NCI-H526 (cell line): ENCODE results near the gene OPRM1.
A peak's percentile ranks its signal among the peaks of the same experiment; 100 is the strongest.

Source experiments
- DNase-seq, 2 experiments: peaks; one replicate each; lab custom pipeline; 2025; lab: John Stamatoyannopoulos, UW

OPRM1 gene

GRCh38 chr6:154202958-154203357 lies 163.9 kb downstream of the OPRM1 start:
- no peak for DNase-seq

DNA sequence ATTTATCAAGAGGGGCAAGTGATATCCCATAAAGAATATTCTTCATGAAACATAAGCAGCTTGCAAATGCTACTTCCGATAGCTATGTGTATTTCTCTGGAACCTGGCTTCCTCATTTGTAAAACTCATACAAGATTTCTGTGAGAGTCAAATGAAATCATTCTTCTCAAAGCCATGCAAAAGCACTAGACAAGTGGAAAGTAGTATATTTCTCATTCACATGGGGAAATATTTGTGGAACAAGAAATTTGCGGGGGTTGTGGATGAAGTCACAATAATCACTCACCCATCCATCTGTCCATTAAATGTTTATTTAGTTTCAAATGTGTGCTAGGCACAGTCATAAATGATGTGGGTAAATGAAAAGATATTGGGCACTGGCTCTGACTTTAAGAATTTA lies 167.1 kb downstream of the OPRM1 start:
- DNase-seq, result no peak

DNA sequence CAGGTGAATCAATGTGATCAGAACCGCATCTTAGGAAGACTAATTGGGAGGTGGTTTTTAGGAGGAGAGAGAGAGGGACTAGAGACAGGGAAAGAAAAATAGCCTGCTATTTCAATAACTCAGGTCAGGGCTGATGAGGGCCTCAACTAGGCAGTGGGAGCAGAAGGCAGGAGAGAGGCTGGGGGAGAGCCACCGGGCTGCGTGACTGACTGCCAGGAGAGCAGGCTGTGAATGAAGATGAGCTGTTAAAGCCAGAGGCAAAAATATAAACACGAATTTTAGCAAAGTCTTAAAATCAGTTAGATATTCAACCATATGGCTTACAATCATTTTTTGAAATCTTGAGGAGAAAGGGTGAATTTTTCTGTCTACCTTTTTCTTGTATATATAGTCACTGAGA lies 168.0 kb downstream of the OPRM1 start:
- no peak for DNase-seq

DNA sequence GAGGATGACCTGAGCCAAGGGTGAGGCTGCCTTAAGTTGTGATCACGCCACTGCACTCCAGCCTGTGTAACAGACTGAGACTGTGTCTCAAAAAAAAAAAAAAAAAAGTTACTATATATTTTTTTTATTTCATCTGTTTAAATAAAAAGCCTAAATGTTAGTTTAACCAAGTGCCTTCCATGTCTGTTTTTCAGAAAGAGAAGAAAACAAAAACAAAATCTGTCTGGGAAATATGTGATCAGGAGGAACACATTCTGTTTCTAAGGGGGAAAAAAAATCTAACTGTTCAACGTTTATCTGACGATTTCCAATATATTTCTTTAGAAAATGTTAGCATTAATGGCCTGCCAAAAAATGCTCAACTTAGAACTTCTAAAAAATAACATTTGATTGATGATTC lies 170.5 kb downstream of the OPRM1 start:
- DNase-seq, result no peak

GRCh38 chr6:154210678-154211077 lies 171.6 kb downstream of the OPRM1 start:
- DNase-seq, result no peak

- DNase-seq, result peak; percentile 55 to 57
These were observed 174.7 kb downstream of the OPRM1 start for GRCh38 chr6:154213782-154214181.

DNA sequence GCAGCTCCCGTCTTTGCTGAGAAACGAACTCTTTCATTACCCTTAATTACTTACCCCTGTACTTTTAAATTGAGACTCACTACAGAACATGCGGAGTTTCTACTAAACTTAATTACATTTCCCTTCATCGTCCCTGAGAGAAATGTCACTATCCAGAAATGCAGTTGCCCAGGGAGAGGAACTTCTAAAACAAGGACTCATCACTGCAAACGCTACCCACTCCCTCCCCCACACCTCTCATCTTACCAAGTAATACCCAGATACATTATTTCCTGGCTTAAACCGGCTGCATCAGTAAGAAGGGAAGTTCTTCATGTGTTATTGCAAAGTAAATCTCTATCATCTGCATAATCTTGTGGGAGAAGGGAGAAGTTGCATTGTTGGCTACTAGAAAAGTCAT lies 179.3 kb downstream of the OPRM1 start:
- DNase-seq, result no peak

DNA sequence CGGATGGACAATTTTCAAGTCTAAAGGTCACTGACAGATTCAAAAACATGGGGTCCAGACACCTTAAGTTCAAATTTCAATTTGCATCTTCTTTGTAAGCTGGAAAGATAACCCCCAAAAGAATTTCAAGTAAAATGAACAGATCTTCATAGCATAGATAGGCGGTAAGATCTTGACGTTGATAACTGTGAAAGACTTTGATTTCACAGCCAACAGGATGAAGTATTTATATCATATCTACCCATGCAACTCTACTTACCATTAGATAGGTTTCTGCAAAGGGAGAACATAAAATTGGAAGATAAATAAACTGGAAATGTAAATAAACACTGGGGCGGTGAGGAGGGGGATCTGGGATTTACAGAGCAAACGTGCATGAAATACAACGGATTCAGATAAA lies 179.7 kb downstream of the OPRM1 start:
- no peak for DNase-seq

GRCh38 chr6:154219250-154219649 lies 180.2 kb downstream of the OPRM1 start:
- no peak for DNase-seq

GRCh38 chr6:154222716-154223115 lies 183.7 kb downstream of the OPRM1 start:
- no peak for DNase-seq

- no peak for DNase-seq
These were observed 184.3 kb downstream of the OPRM1 start for GRCh38 chr6:154223296-154223695.

GRCh38 chr6:154226461-154226860 lies 187.4 kb downstream of the OPRM1 start:
- no peak for DNase-seq

GRCh38 chr6:154227862-154228520 lies 189.0 kb downstream of the OPRM1 start:
- DNase-seq, result no peak

DNA sequence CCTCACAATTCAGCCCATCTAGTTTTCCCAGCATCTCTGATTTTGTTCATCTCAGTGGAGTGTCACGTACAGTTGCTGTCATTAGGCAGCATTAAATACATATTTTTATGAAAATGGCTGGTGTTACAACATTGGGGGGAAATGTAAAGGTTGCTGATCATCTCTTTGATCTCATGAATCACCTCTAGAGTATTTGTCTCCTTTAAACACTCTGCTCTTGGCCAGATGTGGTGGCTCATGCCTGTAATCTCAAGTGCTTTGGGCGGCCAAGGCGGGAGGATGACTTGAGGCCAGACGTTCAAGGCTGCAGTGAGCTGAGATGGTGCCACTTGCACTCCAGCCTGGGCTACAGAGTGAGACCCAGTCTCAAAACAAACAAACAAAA lies 189.5 kb downstream of the OPRM1 start:
- no peak for DNase-seq

DNA sequence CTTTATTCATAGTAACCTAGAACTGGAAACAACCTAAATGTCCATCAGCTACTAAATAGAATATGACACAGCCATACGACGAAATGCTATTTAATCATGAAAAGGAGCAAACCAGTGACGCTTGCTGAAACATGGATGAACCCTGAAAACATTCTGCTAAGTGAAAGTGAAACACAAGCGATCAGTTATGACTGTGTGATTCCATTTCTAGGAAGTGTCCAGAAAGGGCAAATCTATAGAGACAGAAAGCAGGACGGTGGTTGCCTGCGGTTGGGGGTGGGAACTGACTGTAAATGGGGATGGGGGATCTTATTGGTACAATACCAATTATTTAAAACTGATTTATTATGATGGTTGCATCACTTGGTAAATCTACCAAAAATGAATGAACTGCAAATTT lies 190.7 kb downstream of the OPRM1 start:
- peak in 1 of 2 experiments; percentile 3 for DNase-seq

- no peak for DNase-seq
These were observed 191.4 kb downstream of the OPRM1 start for GRCh38 chr6:154230393-154230792.

DNA sequence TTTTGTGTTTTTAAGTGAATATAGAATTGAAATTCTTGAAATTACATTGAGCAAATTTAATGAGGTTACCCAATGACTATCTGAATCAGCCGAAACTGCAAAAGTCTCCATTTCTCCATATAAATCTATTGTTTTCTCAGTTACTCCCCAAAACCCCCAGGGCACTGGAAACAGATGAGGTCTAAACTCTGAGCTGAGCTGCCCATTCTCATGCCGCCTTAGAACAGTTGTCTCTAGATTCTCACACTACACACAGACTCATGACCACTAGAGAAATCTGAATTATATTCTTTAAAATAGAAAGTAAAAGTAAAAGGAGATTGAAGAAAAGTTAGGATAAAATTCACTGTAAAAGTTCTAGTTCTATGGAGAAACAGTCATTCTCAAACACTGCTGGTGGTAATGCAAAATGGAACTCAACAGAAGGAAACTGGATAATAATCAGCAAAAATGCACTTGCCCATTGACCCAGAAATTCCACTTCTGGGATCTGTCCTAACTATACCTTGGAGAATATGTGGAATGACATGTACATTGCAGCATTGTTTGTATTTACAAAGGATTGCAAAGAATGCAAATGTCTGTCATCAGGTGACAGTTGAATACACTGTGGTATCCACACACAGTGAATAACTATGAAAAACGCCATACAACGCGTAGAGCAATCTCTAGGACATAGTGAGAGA lies 192.0 kb downstream of the OPRM1 start:
- DNase-seq, result no peak

- no peak for DNase-seq
These were observed 193.2 kb downstream of the OPRM1 start for GRCh38 chr6:154232013-154232910.

DNA sequence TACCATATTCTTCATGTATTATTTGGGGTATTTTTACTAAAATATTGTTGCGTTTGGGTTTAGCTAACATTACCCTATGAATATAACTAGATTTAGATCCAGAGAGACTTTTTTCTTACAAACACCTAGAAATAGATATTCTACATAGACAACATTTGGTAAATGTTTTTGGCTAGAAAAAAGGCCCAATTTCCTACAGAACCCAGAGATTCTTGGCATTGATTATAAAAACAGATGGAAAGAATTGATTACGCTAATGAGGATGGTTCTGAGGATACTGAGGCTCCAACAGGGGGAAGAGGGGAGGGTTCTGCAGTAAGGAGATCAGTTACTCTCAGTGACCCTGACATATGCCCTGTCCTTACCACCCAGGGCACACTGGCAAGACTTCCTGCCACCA lies 194.3 kb downstream of the OPRM1 start:
- DNase-seq, result no peak

GRCh38 chr6:154234019-154234772 lies 195.2 kb downstream of the OPRM1 start:
- DNase-seq, result no peak

DNA sequence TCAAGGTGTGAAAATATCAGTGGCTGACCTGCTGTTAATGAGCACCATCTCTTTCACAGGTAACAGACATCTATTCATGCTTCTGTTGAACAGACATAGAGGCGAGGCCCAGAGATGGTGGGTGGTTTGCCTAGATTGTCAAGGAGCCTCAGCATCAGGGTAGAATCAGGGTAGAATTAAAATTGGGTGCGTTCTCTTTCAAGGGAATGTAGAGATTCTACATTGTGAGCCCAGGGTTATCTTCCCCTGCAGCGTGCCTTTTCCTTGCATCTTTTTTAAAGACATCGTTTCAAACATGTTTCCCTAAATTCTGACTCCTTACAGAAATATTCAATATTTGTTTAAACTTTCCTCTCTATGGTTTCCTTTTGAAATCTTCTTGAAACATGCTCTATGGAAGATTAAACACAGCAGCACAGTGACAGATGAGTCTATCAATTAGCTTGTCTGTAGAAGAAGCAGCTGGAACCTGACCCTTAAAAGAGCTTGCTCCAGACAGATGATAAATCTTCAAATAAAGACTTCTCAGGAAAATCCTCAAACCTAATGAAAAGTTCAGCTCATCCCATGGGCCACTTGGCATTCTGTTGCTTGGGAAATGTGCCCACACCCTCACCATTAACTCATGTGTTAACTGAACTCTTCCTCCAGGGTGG lies 197.7 kb downstream of the OPRM1 start:
- DNase-seq, result no peak

GRCh38 chr6:154238831-154239230 lies 199.8 kb downstream of the OPRM1 start:
- no peak for DNase-seq
